ENCODE measurements around the gene DNMT3A.
A peak's percentile ranks its signal among the peaks of the same experiment; 100 is the strongest.

DNMT3A gene

DNA sequence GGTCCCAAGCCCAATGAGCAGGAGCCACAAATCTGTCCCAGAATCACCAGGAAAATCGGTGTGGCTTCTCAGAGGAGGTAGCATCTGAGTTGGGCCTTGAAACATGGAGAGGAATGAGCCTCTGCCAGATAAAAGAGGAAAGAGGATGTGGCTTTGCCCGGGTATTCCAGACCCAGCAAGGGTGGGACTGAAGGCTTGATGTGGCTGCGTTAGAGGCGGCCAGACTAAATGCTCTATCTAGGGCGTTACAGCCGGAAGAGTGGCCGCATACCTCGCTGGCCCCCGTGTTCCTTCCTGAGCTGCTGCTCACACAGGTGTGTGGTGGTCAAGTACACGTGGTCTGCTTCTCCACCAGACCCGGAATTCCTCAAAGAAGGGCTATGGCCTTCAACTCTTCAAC, 139.4 kb downstream of the DNMT3A start:
- no peak for DNase-seq (ENCODE audit: low spot score)

DNA sequence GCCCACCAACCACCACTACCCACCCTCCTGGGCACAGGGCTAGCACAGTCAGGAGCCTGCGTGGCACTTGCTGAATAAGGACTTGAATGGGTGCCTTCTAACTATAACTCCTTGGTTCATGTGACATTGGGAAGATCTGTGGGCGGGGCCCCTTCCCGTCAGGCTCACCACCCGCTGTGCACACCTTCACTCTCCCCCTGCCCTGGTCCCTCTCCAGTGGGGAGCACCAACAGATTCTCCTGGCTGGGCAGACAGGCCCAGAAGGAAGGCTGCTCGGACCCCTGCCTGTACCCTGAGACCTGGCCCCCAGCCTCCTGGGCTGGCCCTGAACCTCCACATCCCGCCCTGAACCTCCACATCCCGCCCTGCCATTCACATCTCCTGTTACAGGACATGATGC, 139.9 kb downstream of the DNMT3A start:
- no peak for DNase-seq (ENCODE audit: low spot score)

DNA sequence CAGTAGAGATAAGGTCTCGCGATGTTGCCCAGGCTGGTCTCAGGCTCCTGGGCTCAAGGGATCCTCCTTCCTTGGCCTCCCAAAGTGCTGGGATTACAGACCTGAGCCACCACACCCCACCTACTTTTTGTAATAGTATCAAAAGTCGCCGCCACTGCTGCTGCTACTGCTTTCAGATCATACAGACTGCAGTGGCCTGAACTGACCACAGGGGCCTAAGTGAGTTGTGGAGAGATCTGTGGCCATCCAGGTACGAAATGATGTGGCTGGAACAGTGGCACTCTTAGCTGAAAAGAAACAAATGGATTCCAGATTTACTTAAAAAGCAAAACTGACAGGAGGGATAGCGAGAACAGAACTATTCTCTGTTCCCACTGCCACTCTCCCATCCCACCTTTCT, 140.5 kb downstream of the DNMT3A start:
- peak; percentile 38 for DNase-seq (ENCODE audit: low spot score)

DNA sequence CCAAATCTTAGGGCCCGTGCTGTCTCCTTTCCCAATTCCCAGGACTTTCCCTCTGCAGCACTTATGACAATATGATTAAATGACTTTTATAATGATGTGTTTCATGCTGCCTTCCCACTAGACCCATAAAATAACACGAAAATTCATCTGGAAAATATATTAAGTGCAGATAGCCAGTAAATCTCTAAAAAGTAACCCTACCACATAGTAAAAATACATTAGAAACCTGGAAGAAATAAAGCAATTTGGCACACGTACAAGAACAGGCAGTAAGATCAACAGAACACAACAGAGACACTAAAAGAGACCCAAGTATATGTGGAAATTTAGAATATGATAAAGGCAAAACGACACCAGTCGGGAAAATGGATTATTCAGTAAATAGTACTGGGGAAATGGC, 143.1 kb downstream of the DNMT3A start:
- DNase-seq (ENCODE audit: low spot score), result no peak

DNA sequence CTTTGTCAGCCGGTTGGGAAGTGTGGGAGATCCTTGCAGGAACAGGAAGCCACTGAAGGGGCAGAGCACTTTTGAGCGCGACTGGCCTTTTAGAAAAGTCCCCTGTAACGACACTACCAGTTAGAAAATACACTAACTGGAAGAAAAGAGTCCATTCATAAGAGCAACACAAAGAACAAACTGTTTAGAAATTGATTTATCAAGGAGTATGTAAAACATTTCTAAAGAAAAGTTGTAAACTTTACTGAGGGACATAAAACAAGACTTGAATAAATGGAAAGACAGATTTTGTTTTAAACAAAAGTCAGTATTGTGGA, 143.6 kb downstream of the DNMT3A start:
- DNase-seq (ENCODE audit: low spot score), result no peak

DNA sequence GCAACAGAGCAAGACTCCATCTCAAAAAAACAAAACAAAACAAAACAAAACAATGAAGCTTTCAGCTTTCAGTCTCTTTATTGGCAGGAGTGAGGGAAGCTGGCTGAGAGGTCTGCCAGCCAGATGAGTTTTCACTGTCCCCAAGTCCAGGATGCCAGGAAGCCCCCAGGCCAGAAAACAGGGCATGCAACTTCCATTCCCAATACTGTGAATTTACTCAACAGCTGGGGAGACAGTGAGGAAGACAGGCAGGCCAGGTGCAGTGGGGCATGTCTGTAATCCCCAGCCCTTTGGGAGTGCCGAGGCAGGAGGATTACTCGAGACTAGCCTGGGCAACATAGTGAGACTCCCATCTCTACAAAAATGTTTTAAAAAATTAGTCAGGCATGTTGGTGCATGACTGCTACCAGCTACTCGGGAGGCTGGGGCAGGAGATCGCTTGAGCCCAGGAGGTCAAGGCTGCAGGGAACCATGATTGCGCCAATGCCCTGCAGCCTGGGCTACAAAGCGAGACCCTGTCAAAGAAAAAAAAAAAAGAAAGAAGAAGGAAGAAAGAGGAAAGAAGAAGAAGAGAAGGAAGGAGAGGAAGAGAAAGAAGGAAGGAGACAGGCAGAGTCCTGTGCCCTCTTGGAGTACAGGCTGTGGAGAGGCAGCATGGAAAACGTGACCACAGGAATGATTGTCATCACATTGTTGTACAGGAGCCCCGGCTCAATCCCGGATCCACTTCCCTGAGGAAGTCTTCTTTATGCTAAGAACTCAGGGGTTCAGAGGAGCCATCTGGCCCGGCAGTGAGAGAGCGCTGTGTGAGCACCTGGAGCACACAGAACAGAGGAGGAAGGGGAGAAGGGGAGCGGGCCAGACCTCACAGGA, 144.2 kb downstream of the DNMT3A start:
- peak; percentile 66 for DNase-seq (ENCODE audit: low spot score)

DNA sequence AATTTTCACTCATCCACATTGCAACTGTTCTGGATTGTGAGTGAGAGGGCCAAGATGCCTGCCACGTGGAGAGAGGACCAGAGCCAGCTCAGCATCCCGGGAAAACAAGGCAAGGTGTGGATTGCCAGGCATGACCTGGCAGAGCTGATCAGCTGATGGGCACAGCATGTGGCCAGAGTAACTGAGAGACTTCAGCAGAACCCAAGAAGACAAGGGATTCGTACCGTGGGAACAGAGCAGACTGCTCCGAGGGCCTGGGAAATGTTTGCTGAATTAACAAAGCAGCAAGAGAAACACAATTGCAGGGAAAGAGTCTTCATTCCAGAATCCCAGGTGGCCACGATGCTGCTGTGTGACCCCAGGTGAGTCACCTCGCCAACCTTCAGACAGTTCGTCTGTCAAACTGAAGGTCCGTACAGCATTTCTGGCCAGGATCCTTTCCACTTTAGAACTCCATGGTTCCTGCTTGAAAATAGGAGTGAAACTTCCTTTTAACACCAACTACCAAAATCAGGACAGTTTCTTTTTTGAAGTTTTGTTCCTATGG, 147.1 kb downstream of the DNMT3A start:
- no peak for DNase-seq (ENCODE audit: low spot score)

DNA sequence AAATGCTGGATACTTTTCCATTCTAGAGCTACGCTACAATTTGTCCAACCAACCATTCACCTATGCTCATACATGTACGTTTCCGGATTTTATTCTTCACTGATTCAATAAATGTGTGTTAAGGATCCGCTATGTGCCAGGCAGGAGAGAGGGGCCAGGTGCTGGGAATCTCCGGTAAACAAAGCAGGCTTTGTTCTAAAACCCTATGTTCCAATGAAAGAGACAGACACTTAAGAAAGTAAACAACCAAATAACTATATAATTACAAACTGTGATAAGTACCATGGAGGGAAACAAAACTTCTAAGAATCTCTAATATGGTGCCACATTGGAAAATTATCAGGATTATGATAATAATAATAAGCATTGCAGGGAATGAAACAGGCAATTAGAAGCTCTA, 151.2 kb downstream of the DNMT3A start:
- no peak for DNase-seq (ENCODE audit: low spot score)

DNA sequence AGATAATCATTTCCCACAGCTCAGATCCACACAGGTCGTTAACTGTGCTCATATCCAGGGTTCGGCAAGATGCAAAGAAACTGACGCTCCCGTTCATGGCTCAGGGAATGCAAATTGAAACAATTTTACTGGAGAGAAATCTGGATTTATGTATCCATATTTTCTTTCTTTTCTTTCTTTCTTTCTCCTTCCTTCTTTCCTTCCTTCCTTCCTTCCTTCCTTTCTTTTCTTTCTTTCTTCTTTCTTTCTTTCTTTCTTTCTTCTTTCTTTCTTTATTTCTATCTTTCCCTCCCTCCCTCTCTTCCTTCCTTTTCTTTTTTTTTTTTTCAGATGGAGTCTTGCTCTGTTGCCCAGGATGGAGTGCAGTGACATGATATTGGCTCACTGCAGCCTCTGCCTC, 153.3 kb downstream of the DNMT3A start:
- DNase-seq (ENCODE audit: low spot score), result no peak

DNA sequence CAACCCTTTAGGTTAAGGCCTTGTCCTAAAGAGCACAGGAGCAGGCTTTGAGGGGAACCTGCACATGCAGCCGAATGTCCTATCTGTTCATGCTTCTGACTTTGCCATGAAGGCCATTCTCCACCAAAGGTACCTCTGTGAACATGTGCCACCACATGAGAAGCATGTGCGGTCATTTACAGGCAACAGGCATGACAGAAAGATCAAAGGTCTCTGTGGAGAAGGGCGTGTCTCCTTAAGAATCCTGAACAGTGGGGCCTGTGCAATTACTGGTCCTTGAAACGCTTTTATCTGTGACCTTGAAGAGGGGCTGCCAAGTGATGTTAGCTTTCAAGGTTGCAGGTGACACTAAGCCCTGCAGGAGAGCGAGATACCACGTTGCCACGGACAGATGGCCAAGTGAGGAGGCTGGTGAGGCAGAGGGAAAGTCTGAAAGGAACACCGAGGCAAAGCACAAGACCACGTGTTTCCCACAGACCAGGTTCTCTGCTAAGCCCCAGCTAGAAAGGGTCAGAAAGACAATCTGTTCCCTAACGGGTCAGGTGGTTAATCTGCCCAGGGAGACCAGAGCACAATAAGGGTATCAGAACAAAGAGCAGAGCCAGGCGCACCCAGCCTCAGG, 153.9 kb downstream of the DNMT3A start:
- no peak for DNase-seq (ENCODE audit: low spot score)

DNA sequence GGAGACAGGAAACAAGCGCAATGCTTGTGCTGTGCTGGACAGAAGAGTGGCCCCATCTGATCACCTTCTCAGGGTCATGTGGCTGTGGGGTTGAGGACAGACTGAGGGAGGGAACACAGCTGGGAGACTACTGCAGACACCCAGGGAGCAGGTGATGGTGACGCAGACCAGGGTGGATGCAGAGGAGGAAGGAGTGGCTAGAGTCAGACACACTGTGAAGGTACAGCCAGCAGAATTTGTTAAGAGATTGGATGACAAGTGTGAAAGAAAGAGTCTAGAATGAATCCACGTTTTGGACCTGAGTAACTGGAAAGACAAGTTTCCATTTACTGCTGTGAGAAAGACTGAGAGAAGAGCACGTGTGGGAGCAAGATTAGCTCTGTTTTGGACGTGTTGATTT, 157.5 kb downstream of the DNMT3A start:
- no peak for DNase-seq (ENCODE audit: low spot score)

DNA sequence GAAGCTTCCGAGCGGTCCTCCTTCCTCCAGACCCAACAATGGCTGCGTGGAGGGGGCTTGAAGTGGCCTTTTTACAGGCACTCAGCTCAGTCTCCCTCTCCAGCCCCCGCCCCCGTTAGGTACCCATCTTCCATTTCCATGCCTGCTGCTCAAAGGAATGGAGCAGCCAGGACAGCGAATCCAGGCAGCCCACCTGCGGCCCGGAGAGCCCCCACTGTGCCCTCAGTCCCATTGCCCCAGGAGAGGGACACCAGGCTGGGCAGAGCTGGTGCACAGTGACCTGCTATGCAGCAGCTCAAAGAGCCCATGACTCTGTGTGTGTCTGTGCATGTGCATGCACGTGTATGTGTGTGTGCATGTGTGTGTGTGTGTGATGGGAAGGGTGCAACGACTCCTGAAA, 162.7 kb downstream of the DNMT3A start:
- DNase-seq (ENCODE audit: low spot score), result no peak
